Stimulated activated CD4-positive, alpha-beta T cell treated with anti-CD3 and anti-CD28 coated beads, Interleukin-15, amount 100 ng/mL, for 24 hours (primary cell): ENCODE measurements around the gene TMEM209.
"Not testable (repeated sequence)": the region's sequence is repeated elsewhere in the genome, so short reads cannot be mapped to it uniquely, and the experiment has no call there.

ENCODE experiments used
- DNase-seq: peaks from one replicate; pipeline ENCODE4 v3.0.0-alpha.2; 2020

The TMEM209 gene

GRCh38 chr7:130205084-130205947 is at the start of gene TMEM209:
TSS of gene TMEM209 (minus strand) at chr7:130205406. CDS start at chr7:130205375, 31 bp downstream.
- DNase-seq, result peak; percentile 97

GRCh38 chr7:130254555-130254954 is 49.3 kb upstream of the TMEM209 start:
- DNase-seq, result no peak

- not testable (repeated sequence) for DNase-seq
Observed at GRCh38 chr7:130249626-130250025, 44.4 kb upstream of the TMEM209 start.

GRCh38 chr7:130248842-130249241 is 43.6 kb upstream of the TMEM209 start:
- DNase-seq, result not testable (repeated sequence)

- not testable (repeated sequence) for DNase-seq
Observed at GRCh38 chr7:130246491-130246890, 41.3 kb upstream of the TMEM209 start.

GRCh38 chr7:130243486-130243885 is 38.3 kb upstream of the TMEM209 start:
- DNase-seq, result not testable (repeated sequence)

GRCh38 chr7:130242198-130243014 is 37.2 kb upstream of the TMEM209 start:
- peak; percentile 77 for DNase-seq

GRCh38 chr7:130240240-130240639 is 35.0 kb upstream of the TMEM209 start:
- no peak for DNase-seq

- not testable (repeated sequence) for DNase-seq
Observed at GRCh38 chr7:130236361-130236760, 31.2 kb upstream of the TMEM209 start.

- no peak for DNase-seq
Observed at GRCh38 chr7:130234078-130234477, 28.9 kb upstream of the TMEM209 start.

GRCh38 chr7:130232209-130232608 is 27.0 kb upstream of the TMEM209 start:
- no peak for DNase-seq

- DNase-seq, result no peak
Observed at GRCh38 chr7:130231792-130232191, 26.6 kb upstream of the TMEM209 start.

- DNase-seq, result not testable (repeated sequence)
Observed at GRCh38 chr7:130229981-130230380, 24.8 kb upstream of the TMEM209 start.

- no peak for DNase-seq
Observed at GRCh38 chr7:130228840-130229502, 23.8 kb upstream of the TMEM209 start.

- DNase-seq, result no peak
Observed at GRCh38 chr7:130227883-130228575, 22.8 kb upstream of the TMEM209 start.

GRCh38 chr7:130226333-130226732 is 21.1 kb upstream of the TMEM209 start:
- no peak for DNase-seq

GRCh38 chr7:130224923-130225322 is 19.7 kb upstream of the TMEM209 start:
- DNase-seq, result not testable (repeated sequence)

- DNase-seq, result no peak
Observed at GRCh38 chr7:130224210-130224609, 19.0 kb upstream of the TMEM209 start.

- no peak for DNase-seq
Observed at GRCh38 chr7:130223646-130224045, 18.4 kb upstream of the TMEM209 start.

GRCh38 chr7:130221746-130222145 is 16.5 kb upstream of the TMEM209 start:
- no peak for DNase-seq

- DNase-seq, result no peak
Observed at GRCh38 chr7:130219871-130220270, 14.7 kb upstream of the TMEM209 start.

GRCh38 chr7:130218806-130219620 is 13.8 kb upstream of the TMEM209 start:
- DNase-seq, result no peak
